ENCODE results near the gene ZNF397. TPM values are rescaled to one million over a fixed set of nuclear protein-coding genes. Genes with fewer than 3 reads are reported as not detected.

The ZNF397 gene
- total RNA-seq, 1 experiment from 2014 or later = 9.8 TPM

DNA sequence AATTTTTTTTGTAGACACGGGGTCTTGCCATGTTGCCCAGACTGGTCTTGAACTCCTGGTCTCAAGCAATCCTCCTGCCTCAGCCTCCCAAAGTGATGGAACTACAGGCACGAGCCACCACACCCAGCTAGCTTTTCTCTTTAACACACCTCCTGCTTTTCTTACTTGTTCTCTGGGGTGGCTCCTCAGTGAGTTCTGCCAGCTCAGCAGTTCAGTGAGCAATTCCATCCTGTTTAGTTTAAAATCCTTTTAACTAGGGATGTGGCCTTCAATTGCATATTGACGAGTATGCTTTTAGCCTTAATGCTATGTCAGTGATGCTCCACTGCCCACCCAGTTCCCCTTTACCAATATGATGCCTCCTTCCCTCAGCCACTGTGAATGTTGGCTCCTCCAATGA, 16.1 kb downstream of the ZNF397 start:
- in situ Hi-C loops (cut with HindIII; ENCODE audit: low pct_unique_long_range_greater_than_20kb, low sequenced_read_pairs) = no loop called here
- no peak overlapping the region for H3K27ac ChIP-seq (ENCODE audit: low read length)
- POLR2A ChIA-PET = no interaction called here
- ATAC-seq (no peak), DNase-seq (ENCODE audit: low read depth, low spot score) (no peak)
- H3K27me3 ChIP-seq (ENCODE audit: control insufficient read depth, insufficient read depth, low read length) = no peaks in the 10 kb centered on the region
- no peaks in the 10 kb centered on the region for H3K36me3 ChIP-seq (ENCODE audit: control insufficient read depth, insufficient read depth, low read length)
- CTCF ChIA-PET = no interaction called here
- intact Hi-C loops (cut with micrococcal nuclease; ENCODE audit: unreplicated experiment) = no loop called here
- no peak overlapping the region for H3K4me3 ChIP-seq (ENCODE audit: low read depth in 2 of 2, low read length in 2 of 2)
- no peaks in the 10 kb centered on the region for H3K4me1 ChIP-seq (ENCODE audit: control insufficient read depth, insufficient read depth, low read length)
- no peak for TF ChIP-seq POLR2AphosphoS5 (IDR thresholded peaks at IDR 0.05; ENCODE audit: low read depth, low read length)
- TF ChIP-seq SIN3A (IDR thresholded peaks at IDR 0.05; ENCODE audit: borderline replicate concordance, insufficient read depth, low read depth, low read length) = no peak
- TF ChIP-seq, protein P1, sequence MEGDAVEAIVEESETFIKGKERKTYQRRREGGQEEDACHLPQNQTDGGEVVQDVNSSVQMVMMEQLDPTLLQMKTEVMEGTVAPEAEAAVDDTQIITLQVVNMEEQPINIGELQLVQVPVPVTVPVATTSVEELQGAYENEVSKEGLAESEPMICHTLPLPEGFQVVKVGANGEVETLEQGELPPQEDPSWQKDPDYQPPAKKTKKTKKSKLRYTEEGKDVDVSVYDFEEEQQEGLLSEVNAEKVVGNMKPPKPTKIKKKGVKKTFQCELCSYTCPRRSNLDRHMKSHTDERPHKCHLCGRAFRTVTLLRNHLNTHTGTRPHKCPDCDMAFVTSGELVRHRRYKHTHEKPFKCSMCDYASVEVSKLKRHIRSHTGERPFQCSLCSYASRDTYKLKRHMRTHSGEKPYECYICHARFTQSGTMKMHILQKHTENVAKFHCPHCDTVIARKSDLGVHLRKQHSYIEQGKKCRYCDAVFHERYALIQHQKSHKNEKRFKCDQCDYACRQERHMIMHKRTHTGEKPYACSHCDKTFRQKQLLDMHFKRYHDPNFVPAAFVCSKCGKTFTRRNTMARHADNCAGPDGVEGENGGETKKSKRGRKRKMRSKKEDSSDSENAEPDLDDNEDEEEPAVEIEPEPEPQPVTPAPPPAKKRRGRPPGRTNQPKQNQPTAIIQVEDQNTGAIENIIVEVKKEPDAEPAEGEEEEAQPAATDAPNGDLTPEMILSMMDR (IDR thresholded peaks at IDR 0.05) = no peak
- no peak for TF ChIP-seq TCF7L2 (IDR thresholded peaks at IDR 0.05; ENCODE audit: low read depth, low read length)
- no peak for TF ChIP-seq REST (IDR thresholded peaks at IDR 0.05; ENCODE audit: insufficient read depth in 1 of 2, low read depth in 2 of 2, low read length in 1 of 2)
- peaks cover 22% of the 10 kb centered on the region for H3K9me3 ChIP-seq (ENCODE audit: control insufficient read depth, insufficient read depth, low read depth, low read length)
- no TSS peak for BruUV-seq (replicated peaks)

DNA sequence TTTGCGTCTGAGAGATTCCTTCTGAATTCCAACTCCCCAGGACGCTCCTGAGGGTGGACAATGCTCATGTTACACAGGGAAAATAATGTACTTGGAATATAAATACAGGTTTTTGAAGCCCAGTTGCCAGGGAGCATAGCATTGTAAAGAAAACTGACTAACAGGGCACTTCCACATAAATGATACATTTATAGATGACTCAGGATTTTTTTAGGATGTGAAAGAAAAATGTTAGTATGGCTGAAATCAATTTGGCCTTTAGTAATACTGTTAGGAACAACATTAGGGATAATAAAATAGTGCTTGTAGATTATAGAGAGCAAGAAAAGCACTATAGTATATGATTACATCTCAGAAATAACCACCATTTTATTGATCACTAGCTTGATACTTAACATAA, 23.6 kb downstream of the ZNF397 start:
- DNase-seq (ENCODE audit: low read depth, low spot score) (no peak), ATAC-seq (no peak)
- no peak overlapping the region for H3K27ac ChIP-seq (ENCODE audit: low read length)
- CTCF ChIA-PET = no interaction called here
- H3K36me3 ChIP-seq (ENCODE audit: control insufficient read depth, insufficient read depth, low read length) = no peaks in the 10 kb centered on the region
- TF ChIP-seq SIN3A (IDR thresholded peaks at IDR 0.05; ENCODE audit: borderline replicate concordance, insufficient read depth, low read depth, low read length) (no peak), REST (IDR thresholded peaks at IDR 0.05; ENCODE audit: insufficient read depth in 1 of 2, low read depth in 2 of 2, low read length in 1 of 2) (no peak), TCF7L2 (IDR thresholded peaks at IDR 0.05; ENCODE audit: low read depth, low read length) (no peak), POLR2AphosphoS5 (IDR thresholded peaks at IDR 0.05; ENCODE audit: low read depth, low read length) (no peak)
- TF ChIP-seq, protein P1 (IDR thresholded peaks at IDR 0.05) = no peak
- no peak overlapping the region for H3K4me3 ChIP-seq (ENCODE audit: low read depth in 2 of 2, low read length in 2 of 2)
- H3K9me3 ChIP-seq (ENCODE audit: control insufficient read depth, insufficient read depth, low read depth, low read length) = peaks cover 6% of the 10 kb centered on the region; the same call in 1 of the 2 replicates
- no peaks in the 10 kb centered on the region for H3K4me1 ChIP-seq (ENCODE audit: control insufficient read depth, insufficient read depth, low read length)
- BruUV-seq (replicated peaks) = no TSS peak
- in situ Hi-C loops (cut with HindIII; ENCODE audit: low pct_unique_long_range_greater_than_20kb, low sequenced_read_pairs) (no loop called here), intact Hi-C loops (cut with micrococcal nuclease; ENCODE audit: unreplicated experiment) (no loop called here)
- H3K27me3 ChIP-seq (ENCODE audit: control insufficient read depth, insufficient read depth, low read length) = no peaks in the 10 kb centered on the region
- POLR2A ChIA-PET = no interaction called here
